H1 (cell line): ENCODE data around the gene CASKIN2.

Experiments used
- CHD2 ChIP-seq: IDR thresholded peaks from 2 replicates; pipeline ENCODE4 v1.6.1; 2012; ENCODE audit warnings: low read length, improper control_type of control experiment
- KDM5A ChIP-seq: fragments of 200-600 bp; IDR thresholded peaks from 2 replicates; pipeline ENCODE4 v1.7.1; 2012; ENCODE audit warnings: mild to moderate bottlenecking, low read length, inconsistent platforms, mixed read lengths
- POLR2A ChIP-seq, 2 experiments: IDR thresholded peaks; 1 replicate in 1 of 2; 2 replicates in 1 of 2; pipeline ENCODE4 v1.6.1; 2011; ENCODE audit warnings: low read depth in 2 of 2, low read length in 2 of 2, mild to moderate bottlenecking in 2 of 2; ENCODE audit errors: control extremely low read depth in 1 of 2
- POU5F1 ChIP-seq: IDR thresholded peaks from 2 replicates; pipeline ENCODE4 v1.6.1; 2011; ENCODE audit warnings: low read depth, mild to moderate bottlenecking, low read length, moderate library complexity
- SIN3A ChIP-seq, 2 experiments: IDR thresholded peaks in 1 of 2; conservative IDR thresholded peaks in 1 of 2; 2 replicates each; pipeline ENCODE4 v1.6.1; 2011 to 2012; ENCODE audit warnings: low read length in 2 of 2, improper control_type of control experiment in 1 of 2, low read depth in 1 of 2, mild to moderate bottlenecking in 1 of 2
- SP1 ChIP-seq: IDR thresholded peaks from 2 replicates; pipeline ENCODE4 v1.6.1; 2011; ENCODE audit warnings: low read depth, low read length
- TF ChIP-seq, protein P1 (sequence below), 3 experiments: IDR thresholded peaks; 1 replicate in 2 of 3; 2 replicates in 1 of 3; pipeline versions ENCODE4 v1.5.1 to v1.6.1; 2011; ENCODE audit warnings: low read length in 3 of 3, mild to moderate bottlenecking in 3 of 3, inconsistent platforms in 2 of 3, low read depth in 1 of 3, moderate library complexity in 1 of 3; ENCODE audit not compliant: insufficient read depth in 1 of 3; ENCODE audit errors: control extremely low read depth in 1 of 3
- TF ChIP-seq, protein P2 (sequence below): IDR thresholded peaks from 2 replicates; pipeline ENCODE4 v1.6.1; 2011; ENCODE audit warnings: low read length, improper control_type of control experiment
- TF ChIP-seq, protein P3 (sequence below): IDR thresholded peaks from 2 replicates; pipeline ENCODE4 v1.6.1; 2012; ENCODE audit warnings: low read length, inconsistent platforms

DNA sequence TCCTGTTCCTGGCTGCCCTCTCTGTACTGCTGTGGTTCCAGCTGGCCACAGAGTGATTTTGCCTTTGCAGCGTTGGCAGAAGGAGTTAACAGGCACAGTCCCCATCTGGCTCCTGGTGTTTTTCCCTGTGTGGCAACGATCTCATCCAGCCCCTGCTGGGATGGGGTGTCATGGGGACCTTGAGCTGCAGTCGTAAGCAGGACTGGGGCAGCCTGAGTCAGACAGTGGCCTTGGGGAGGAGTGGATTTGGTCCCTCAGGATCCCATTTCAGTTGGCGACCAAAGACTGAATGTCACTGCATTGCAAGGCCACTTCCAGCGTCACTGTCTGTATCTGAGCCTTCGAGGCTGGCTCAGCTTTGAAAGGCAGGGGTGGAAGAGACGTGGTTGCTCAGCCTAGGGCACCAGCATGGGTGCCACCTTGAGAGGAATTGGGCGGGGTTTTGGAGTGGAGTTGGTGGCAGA, 47.0 kb downstream of the CASKIN2 start:
- TF ChIP-seq, protein P1, sequence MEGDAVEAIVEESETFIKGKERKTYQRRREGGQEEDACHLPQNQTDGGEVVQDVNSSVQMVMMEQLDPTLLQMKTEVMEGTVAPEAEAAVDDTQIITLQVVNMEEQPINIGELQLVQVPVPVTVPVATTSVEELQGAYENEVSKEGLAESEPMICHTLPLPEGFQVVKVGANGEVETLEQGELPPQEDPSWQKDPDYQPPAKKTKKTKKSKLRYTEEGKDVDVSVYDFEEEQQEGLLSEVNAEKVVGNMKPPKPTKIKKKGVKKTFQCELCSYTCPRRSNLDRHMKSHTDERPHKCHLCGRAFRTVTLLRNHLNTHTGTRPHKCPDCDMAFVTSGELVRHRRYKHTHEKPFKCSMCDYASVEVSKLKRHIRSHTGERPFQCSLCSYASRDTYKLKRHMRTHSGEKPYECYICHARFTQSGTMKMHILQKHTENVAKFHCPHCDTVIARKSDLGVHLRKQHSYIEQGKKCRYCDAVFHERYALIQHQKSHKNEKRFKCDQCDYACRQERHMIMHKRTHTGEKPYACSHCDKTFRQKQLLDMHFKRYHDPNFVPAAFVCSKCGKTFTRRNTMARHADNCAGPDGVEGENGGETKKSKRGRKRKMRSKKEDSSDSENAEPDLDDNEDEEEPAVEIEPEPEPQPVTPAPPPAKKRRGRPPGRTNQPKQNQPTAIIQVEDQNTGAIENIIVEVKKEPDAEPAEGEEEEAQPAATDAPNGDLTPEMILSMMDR (IDR thresholded peaks at IDR 0.05; ENCODE audit: control extremely low read depth in 1 of 3, insufficient read depth in 1 of 3, low read depth in 1 of 3, low read length in 3 of 3): no peak
- no peak for TF ChIP-seq CHD2
- no peak for TF ChIP-seq POLR2A (IDR thresholded peaks at IDR 0.05; ENCODE audit: control extremely low read depth in 1 of 2, low read depth in 2 of 2, low read length in 2 of 2)
- TF ChIP-seq, protein P2, sequence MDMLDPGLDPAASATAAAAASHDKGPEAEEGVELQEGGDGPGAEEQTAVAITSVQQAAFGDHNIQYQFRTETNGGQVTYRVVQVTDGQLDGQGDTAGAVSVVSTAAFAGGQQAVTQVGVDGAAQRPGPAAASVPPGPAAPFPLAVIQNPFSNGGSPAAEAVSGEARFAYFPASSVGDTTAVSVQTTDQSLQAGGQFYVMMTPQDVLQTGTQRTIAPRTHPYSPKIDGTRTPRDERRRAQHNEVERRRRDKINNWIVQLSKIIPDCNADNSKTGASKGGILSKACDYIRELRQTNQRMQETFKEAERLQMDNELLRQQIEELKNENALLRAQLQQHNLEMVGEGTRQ: no peak
- TF ChIP-seq, protein P3, sequence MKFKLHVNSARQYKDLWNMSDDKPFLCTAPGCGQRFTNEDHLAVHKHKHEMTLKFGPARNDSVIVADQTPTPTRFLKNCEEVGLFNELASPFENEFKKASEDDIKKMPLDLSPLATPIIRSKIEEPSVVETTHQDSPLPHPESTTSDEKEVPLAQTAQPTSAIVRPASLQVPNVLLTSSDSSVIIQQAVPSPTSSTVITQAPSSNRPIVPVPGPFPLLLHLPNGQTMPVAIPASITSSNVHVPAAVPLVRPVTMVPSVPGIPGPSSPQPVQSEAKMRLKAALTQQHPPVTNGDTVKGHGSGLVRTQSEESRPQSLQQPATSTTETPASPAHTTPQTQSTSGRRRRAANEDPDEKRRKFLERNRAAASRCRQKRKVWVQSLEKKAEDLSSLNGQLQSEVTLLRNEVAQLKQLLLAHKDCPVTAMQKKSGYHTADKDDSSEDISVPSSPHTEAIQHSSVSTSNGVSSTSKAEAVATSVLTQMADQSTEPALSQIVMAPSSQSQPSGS: no peak
- TF ChIP-seq SIN3A (conservative IDR thresholded peaks at IDR 0.05 in 1 of 2, IDR thresholded peaks at IDR 0.05 in 1 of 2; ENCODE audit: low read depth in 1 of 2, low read length in 2 of 2): no peak
- TF ChIP-seq POU5F1: no peak
- no peak for TF ChIP-seq SP1
- TF ChIP-seq KDM5A: no peak
